GM19035 (cell line): ENCODE data around the gene HPCAL1.

Experiments
- ATAC-seq: cut with Tn5 transposase; IDR thresholded peaks from one replicate; pipeline ENCODE4 v1.9.1; 2021; ENCODE audit not compliant: unreplicated experiment

HPCAL1 gene

DNA sequence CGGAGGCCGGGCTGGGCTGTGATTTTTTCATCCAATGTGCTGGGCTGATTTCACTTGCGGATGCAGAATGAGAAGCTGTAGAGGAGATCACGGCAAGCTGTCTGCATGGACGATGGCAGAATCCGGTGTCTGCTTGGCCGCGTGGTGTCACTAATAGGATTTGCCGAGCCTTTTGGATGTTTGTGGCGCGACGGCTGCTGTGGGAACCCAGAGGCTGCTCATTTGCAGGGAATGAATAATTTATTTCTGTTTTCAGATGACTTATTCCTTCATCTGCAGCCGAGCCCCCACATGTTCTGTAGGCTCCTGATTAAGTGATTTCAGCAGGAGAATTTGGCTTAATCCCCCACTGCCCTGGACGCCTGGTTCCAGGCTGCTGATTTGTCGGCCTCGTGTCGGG is 82.8 kb downstream of the HPCAL1 start:
- no peak for ATAC-seq

DNA sequence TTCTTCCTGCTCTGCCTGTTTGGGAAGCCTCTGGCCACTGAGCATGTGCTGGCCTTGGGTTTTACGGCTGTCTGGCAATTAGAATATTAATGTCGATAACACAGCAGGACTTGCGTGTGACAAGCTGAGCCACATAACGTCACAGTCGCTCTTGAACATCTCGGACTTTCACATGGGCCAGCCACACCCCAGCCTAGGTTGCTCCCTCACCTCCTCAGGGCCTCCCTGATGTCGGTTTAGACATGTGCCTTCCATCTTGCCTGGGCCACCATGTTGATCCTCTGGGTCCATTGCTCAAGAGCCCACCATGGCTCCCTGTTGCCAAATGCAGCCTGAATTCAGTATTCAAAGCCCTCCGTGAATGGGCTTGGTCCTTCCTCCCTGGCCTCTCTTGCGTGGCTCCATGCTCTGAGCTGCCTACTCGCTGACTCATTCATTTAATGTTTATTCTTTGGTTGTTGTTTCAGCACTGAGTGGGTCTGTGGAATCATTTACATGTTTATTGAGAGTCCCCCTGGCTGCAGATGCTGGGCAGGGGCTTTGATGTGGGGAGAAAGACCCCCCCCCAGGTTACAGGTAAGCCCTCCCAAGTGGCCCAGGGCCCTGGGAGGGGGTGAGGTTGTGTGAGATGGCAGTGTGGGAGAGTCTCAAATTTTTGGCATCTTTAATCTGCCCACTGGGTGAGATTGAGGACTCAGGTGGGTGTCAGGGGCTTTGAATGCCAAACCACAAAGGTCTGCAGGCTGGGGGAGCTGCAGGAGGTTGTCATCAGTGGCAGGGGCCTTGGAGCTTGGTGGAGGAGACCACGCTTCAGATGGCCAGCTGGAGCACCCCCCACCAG is 83.4 kb downstream of the HPCAL1 start:
- no peak for ATAC-seq

DNA sequence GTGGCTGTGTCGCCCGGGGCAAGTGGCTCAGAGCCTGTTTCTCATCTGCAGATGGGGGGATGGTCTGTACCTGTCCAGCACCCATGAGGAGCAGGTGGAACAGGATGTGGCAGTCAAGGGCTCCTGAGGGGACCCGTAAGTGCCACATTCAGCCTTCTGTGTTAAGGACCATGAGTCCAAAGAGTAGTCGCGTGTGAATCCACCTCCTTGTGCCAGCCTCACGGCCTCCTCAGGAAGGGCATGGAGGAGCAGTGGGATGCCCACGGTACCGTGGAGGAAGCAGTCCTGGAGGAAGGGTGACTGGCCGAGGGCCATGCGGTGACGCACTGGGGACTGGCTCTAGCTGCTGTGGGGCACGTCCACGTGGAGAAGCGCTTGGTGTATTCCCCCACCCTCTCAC is 84.3 kb downstream of the HPCAL1 start:
- no peak for ATAC-seq

DNA sequence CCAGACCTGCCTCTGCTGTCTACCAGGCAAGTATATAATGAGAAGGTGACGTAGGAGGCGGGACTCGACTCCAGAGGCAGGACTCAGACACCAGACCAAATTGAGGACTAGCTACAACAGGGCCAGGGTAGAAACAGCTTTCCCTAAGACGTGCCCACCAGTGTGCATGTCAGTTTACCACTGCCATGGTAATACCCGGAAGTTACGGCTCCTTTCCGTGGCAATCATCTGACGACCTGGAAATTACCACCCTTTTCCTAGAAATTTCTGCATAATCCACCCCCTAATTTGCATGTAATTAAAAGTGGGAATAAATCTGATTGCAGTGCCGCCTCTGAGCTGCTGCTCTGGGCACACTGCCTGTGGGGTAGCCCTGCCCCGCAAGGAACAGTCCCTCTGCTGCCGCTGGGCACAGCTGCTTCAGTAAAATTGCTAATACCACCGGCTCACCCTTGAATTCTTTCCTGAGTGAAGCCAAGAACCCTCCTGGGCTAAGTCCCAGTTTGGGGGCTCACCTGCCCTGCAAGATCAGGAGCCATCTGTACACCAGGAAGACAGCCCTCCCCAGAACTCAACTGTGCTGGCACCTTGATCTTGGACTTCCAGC is 86.4 kb downstream of the HPCAL1 start:
- no peak for ATAC-seq

DNA sequence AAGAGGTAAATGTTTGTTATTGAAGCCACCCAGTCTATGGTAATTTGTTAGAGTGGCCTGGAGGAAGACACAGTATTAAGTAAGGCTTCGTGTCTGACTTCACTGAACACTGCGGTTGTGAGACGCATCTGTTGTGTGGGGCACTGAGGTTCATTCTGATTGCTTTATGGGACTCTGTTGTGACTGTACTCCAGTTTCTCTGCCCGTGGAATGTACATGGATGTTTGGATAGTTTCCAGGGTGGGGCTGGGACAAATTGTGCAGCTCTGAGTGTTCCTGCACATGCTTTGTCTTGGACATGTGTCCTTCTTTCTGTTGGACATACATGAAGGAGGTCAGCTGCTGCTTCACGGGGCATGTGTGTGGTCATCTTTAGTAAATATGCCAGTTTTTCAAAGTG is 86.9 kb downstream of the HPCAL1 start:
- no peak for ATAC-seq

DNA sequence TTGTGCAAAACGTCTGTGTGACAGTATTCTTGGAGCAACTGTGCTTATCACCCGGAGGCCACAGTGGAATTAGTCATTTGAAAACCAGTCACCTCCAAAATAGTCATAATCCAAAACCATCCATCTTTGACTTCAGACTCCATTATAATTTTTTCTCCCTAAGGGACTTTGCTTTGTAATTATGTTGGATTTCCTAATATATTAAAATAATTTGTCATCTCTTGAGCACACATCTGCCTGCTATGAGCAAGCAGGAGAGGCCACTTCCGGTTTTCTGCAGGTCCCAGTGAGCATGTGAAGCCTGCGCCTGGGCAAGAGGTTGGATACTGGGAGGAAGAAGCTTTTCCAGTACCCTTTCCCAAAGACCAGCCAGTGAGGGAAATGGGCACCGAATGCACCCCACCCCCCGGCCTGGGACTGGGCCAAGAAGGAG is 87.7 kb downstream of the HPCAL1 start:
- no peak for ATAC-seq

DNA sequence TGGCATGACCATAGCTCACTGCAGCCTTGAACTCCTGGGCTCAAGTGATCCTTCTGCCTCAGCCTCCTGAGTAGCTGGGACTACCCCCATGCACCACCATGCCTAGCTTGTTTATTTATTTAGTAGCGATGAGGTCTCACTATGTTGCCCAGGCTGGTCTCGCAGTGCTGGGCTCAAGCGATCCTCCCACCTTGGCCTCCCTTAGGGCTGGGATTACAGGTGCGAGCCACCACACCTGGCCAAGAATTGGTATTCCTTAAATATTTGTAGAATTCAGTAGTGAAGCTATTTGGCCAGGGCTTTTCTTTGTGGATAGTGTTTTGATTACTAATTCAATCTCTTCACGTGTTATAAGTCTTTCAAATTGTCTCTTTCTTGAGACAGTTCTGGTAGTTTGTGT is 89.4 kb downstream of the HPCAL1 start:
- no peak for ATAC-seq

DNA sequence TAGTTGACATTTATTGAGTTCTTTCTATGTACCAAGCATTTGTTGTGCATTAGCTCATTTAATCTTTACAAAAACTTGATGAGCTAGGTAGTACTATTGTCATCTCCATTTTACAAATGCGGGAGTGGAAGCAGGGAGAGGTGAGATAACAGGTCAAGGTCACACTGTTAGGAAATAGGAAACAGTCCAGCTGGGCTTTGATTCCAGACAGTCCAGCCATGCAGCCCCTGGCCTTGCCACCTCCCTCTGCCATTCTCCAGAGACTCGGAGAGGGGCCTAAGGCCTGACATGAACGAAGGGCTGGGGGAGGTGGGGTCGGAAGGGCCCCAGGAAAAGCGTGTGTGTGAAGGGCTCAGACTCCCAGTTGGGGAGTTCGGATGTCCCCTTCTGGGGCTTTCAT is 89.8 kb downstream of the HPCAL1 start:
- no peak for ATAC-seq

DNA sequence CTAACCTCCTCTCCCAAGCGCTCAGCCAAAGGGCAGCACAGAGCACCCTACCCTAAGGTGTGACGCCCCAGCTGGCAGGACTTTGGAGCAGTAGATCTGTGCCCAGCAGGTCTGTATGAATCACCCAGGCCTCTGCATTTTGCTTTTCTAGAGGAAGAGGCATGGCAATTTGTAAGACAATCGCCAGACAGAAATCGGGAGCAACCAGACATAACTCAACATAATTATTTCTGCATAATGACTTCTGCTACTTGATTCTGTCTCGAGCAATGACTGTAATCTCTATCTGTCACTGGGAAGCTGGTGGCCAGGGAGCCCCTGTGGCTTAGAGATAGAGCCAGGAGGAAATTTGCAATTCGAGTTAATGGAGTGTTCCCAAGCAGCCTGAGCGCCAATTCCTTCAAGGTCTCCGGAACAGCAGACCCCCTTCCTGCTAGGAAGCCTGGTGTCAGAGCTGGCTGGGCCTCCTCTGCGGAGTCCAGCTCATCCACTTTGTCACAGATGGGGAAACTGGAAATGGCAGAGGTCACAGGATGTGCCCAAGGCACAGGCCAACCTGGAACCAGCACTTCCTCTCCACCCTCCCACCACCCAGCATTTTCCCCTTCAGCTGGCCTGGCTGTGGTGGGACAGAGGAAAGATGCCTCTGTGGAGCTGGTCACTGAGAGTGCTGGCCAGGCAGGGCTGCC is 90.4 kb downstream of the HPCAL1 start:
- no peak for ATAC-seq

DNA sequence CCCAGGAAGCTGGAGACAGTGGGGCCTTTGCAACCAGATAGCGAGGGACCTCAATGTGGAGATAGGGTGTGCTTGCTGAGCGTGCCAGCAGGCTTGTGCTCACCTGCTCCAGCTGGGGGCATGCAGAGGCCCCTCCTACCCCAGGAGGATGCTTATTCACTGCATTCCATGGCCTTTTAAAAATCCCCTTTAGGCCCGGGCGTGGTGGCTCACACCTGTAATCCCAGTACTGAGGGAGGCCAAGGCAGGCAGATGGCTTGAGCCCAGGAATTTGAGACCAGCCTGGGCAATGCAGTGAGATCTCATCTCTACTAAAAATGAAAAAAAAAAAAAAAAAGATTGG is 90.9 kb downstream of the HPCAL1 start:
- ATAC-seq = no peak

DNA sequence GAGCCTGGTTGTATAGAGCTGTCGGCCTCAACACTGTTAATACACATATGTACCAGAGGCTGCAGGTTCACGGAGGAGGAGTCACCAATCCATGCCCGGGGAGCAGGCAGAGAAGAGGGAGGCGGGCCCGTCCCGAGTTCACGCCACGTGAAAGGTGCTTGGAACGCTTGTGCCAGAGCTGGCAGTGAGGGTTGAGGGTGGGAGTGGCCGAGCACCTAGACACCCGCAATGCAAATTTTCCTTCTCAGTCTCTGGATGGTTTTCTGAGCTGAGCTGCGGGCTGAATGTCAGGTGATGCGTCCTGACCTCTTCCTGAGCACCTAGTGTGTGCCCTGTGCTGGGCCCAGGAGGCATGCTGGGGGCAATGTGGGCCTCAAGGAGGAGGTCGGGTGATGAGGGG is 93.2 kb downstream of the HPCAL1 start:
- no peak for ATAC-seq

DNA sequence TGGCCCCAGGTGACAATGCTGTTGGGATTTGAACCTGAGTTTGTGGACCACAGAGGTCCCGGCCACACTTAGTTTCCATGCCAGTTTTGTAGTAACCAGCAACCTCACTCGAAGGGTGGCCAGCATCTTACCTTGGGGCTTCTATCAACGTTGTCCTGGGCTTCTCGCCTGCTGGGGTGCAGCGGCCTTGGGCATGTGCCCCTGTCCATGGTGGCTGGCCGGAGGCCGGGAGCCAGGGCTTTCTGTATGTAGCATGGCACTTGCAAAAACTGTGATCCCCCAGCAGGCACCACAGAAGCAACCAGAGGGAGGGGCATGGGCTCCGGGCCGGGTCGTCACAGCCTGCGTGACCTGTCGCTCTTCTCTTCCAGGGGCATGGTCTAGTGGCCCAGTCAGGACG is 93.8 kb downstream of the HPCAL1 start:
- ATAC-seq = no peak

DNA sequence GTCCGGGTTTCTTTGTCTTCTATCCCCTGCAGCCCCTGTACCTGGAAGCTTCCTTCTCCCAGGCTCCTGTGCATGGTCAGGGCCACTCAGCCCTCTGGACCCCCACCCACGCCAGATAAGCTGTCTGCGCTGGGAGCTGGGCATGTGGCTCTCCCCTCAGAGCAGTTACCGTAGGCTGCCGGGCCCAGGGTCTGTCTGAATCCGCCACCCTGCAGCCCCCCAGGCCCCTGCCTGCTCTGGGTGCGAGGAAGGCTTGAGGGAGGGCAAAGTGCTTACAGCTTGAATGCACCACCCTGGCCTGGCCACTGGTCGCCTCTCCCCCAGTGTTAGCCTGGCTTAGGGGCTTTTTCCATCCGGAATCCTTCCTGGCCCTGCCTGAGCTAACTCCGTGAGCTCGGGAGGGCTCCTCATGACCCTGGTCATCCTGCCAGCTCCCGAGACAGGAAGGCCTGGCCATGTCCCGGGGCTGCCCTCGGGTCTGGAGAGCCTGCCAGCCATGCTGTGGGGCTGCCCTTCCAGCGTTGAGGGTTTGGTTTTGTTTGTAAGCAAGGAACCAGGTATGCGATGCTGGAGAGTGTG is 94.7 kb downstream of the HPCAL1 start:
- no peak for ATAC-seq

DNA sequence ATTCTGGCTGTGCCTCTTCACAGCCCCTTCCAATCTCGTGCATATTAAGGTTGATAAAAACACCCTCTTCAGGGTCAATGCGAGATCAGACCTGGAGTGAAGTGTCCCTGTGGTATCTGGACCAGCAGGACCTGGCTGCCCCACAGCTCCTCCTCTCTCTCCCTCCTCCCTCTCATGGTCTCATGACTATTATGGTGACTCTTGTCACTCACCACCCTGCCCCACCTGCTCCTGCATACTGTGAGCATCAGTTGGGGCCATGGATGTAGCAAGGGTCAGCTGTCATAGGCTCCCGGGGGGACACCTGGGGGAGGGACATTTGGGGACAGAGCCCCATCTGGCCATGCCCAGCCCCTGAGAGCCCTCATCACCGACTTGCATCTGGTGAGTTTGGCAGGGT is 95.2 kb downstream of the HPCAL1 start:
- no peak for ATAC-seq

DNA sequence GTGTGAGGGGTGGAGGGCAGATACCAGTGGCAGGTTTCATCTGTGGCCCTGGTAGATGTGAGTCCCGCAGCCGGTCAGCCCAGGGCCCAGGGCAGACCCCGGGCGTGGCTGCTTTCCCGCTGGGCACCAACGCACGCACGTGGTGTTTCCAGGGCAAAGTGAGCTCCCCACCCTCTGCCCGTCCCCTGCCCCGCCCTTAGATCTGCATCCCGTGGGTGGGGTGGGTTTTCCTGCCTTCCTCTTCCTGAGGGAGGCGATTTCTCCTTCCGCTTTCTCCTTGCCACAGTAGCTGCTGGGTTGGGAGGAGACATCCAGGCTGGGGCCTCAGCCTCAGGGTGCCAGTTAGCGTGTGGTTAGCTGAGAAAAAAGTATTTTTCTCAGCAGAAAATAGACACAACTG is 95.8 kb downstream of the HPCAL1 start:
- ATAC-seq = no peak

DNA sequence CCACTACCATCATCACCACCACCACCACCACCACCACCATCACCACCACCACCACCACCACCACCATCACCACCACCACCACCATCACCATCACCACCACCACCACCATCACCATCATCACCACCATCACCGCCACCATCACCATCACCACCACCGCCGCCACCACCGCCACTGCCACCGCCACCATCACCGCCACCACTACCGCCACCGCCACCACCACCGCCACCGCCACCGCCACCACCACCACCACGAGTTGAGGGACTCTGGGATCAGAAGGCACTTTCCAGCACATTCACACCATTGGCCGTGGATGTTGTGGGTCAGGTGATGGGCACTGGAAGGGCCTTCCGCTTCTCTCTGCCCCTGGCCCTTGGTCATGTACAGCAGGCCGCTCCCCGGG is 96.7 kb downstream of the HPCAL1 start:
- no peak for ATAC-seq

DNA sequence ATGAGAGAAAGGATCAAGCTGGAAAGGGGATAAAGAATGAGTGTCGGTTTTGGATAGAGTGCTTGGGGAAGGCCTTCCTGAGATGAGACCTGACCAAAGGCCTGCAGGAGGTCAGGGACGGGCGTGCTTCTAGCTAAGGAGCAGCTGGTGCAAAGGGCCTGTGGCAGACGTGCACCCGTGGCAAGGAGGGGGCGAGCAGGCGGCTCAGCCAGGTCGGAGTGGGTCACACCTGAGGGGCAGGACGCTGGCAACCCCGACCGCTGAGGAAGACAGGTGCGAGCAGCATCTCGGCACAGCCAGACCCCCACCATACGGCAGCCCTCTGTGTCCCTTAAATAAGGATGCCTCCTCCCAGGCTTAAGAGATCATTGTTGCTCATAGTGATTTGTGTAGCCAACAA is 97.3 kb downstream of the HPCAL1 start:
- ATAC-seq = no peak

DNA sequence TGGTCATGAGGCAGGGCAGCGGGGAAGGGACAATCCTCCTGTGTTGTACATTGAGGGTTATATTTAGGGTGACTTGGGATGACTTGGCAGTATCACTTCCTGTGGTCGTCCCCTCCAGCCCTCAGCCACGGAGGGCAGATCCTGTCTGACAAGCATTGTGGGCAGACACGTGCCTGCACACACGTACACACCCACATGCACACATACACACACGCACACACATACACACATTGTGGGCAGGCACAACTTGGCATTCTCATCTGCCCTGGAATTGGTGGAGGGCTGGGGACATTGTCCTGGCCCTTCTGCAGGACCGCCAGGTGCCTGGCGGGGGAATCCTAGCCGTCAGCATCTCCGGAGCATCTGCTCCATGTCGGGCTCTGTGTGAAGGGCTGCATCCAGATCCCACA is 97.9 kb downstream of the HPCAL1 start:
- ATAC-seq = no peak

DNA sequence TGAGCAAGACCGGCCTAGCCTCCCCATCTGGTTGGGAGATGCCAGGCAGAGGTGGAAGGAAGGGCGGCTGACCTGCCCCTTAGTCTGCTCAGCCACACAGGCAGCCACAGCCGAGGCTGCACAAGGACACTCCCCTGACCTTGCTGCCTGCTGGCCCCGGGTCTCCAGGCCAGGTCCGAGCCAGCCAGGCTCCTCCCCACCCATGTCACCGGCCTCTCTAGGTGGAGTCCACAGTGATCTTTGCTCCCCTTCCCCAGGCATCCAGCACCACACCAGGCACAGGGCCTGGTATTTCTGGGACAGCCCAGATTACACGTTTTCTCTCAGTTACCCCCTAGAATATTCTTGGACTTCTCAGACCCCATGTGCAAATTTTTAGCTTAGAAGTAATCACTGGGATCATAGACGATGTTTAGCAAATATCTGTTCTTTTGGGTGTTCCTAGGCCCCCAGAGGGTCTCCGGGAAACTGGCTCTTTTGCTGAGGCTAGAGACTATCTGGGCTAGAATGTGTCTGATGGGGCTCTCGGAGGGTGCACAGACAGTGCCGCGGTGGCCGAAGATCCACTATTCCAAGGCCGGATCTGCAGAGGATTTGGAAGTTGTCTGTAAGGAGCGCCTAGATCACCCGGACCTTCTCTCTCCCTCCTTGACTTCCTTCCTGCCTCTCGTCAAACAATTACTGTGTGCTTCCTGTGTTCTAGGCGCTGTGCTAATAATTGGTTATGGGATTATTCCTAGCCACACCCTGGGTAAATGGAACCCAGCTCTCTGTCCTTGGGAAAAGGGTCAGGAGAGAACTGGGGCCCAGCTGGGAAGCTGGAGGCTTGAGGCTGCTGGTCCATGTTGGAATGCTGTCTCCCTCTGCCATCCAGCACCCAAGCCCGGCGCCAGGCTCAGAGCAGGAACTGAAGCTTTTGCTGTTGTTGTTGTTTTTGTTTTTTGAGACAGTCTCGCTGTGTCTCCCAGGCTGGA is 98.6 kb downstream of the HPCAL1 start:
- no peak for ATAC-seq

DNA sequence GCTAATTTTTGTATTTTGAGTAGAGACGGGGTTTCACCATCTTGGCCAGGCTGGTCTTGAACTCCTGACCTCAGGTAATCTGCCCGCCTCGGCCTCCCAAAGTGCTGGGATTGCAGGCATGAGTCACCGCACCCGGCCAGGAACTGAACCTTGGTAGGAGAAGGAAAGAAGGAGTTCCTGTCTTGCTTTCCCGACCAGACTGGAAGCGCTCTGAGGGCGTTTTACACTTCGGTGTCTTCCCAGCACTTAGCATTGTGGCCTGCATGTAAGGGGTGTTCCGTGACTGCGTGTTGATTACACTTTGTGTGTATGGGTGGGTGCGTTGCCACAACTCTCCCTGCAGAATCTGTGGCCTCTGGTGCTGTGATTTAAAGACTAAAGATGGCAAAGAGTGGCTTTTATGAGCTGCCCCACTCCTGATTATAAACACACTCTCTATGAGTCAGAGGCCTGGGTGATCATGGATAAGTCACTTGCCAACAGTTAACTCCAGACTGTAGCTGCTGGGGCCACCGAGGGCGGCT is 99.4 kb downstream of the HPCAL1 start:
- ATAC-seq = no peak
